Measurements from ENCODE around the gene SSTR5.

SSTR5 gene

DNA sequence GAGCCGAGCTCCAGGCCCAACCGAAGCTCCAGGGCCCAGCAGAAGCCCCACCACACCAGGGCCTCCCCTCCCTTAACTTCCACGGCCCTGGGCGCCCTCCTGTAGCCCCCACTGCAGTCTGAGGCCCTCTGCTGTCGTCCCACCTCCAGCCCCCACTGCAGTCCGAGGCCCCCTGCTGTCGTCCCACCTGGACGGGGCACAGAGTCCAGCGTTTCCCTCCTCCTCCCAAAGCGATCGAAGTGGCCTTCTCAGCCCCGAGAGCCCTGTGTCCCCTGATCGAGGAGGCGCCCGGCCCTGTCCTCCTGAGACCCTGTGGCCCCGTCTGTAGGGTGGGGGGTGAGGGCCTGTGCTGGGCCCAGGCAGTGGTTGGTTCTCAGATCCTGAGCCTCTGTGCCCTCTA is 54.6 kb downstream of the SSTR5 start:
- no peak for DNase-seq

DNA sequence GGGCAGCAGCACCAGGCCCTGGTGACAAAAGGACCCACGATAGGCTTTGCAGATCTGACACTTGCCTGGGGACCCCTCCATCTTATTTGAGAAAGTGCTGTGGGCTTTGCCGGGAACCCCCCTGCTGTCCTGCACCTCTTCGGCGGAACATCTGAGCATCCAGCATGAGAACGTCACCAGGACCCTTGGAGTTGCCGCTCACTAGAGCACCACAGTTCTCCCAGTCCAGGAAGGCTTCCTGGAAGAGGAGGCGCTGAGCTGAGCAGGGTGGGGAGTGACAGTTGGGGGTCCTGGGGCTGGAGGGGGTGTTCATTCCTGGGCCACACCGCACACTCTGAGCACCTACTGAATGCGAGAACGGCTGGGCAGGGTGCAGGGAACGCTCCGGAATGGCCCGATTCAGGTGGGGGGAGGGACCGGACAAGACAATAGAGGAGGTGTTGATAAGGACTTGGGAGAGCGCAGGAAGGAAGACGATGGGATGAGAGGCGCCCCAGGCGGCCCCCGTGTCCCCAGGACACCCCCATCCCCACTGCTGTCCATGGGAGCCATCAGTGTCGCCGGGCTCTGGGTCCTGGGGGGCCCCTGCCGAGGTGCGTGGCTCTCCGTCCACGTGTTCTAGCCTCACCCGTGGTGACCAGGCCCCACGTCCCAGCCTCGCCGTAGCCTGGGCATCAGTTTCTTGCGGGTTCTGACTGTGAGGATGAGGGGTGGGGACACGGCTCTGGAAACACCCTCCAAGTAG is 55.6 kb downstream of the SSTR5 start:
- no peak for DNase-seq

- DNase-seq = no peak
Observed at GRCh38 chr16:1129106-1129960, 56.8 kb downstream of the SSTR5 start.

GRCh38 chr16:1130382-1130781 is 57.8 kb downstream of the SSTR5 start:
- no peak for DNase-seq

All from activated CD4-positive, alpha-beta T cell treated with anti-CD3 and anti-CD28 coated beads, Interleukin-10, Interleukin-2, amounts not matched to agents 100 ng/mL and 50 ng/mL, durations not matched to agents 16 hours and 8 hours (primary cell).